Astrocyte (in vitro differentiated cells and primary cell): ENCODE data around the gene SLC6A5.
A peak's percentile ranks its signal among the peaks of the same experiment; 100 is the strongest.

ENCODE experiments used
- EZH2 ChIP-seq: IDR thresholded peaks from 2 replicates; pipeline ENCODE4 v1.6.1; 2012; ENCODE audit warnings: mild to moderate bottlenecking, low read length, inconsistent platforms; ENCODE audit not compliant: insufficient read depth
- TF ChIP-seq, protein P1 (sequence below): IDR thresholded peaks from 2 replicates; pipeline ENCODE4 v1.5.1; 2011; ENCODE audit warnings: low read depth, mild to moderate bottlenecking, inconsistent platforms, low read length, moderate library complexity; ENCODE audit not compliant: insufficient read depth

DNA sequence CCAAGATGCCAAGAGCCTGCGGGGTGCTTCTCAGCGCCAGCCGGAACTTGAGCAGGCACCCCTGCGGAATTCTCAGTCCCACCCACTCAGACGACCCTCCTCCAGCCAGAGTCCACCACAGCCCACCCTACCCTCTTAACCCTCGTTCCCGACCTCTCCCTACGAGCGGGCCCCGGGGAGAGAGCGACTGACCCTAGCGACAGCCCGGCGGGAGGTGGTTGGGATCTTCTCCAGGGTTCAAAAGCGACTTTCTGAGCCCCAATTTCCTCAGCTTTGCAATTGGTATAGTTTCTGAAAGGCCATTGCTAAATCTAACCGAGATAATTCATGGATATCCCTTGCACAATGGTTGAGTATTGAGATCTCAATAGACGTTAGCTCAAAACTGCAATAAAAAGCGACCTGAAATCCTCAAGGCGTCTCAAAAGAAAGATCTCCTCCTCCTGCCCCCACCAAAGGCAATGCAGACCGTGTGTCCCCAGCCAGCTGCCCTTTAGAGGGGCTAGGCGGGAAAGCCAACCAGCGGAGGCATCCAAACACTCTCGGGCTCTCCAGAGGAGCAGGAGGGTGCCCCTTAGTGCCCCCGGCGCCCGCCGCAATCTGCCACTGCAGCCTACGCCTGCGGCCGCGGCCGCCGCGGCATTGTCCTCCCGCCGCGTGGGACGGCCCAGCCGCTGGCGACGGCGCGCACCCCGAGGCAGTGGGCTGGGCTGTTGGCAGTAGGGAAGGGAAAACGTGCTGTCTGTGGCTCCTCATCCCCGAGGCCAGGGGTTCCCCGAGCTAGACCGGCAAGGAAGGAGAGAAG, 1.5 kb upstream of the SLC6A5 start:
- TF ChIP-seq, protein P1, sequence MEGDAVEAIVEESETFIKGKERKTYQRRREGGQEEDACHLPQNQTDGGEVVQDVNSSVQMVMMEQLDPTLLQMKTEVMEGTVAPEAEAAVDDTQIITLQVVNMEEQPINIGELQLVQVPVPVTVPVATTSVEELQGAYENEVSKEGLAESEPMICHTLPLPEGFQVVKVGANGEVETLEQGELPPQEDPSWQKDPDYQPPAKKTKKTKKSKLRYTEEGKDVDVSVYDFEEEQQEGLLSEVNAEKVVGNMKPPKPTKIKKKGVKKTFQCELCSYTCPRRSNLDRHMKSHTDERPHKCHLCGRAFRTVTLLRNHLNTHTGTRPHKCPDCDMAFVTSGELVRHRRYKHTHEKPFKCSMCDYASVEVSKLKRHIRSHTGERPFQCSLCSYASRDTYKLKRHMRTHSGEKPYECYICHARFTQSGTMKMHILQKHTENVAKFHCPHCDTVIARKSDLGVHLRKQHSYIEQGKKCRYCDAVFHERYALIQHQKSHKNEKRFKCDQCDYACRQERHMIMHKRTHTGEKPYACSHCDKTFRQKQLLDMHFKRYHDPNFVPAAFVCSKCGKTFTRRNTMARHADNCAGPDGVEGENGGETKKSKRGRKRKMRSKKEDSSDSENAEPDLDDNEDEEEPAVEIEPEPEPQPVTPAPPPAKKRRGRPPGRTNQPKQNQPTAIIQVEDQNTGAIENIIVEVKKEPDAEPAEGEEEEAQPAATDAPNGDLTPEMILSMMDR, result no peak
- peak; percentile 25 for TF ChIP-seq EZH2
